ENCODE results near the gene RRN3. TPM values are rescaled to one million over a fixed set of nuclear protein-coding genes. Genes with fewer than 3 reads are reported as not detected.
"Not testable (repeated sequence)": the region's sequence is repeated elsewhere in the genome, so short reads cannot be mapped to it uniquely, and the experiment has no call there.

RRN3 gene
- 10 to 100 TPM; 18.8 to 46.0 (median 31.2) TPM for total RNA-seq
- 10 to 100 TPM; 22.8 to 30.7 TPM for polyA plus RNA-seq
- long read RNA-seq, donor 1, transcript RRN3-201 (18 exons, 3,762 nt): major isoform, 13 of 24 reads
- long read RNA-seq, donor 1, partial matches to known transcripts: 5 of 24 reads
- long read RNA-seq, donor 1, other reads (novel, unspliced or antisense): 2 of 24 reads
- long read RNA-seq, donor 2, transcript RRN3-201 (18 exons, 3,762 nt): major isoform, 8 of 63 reads
- long read RNA-seq, donor 2, partial matches to known transcripts: 53 of 63 reads
- long read RNA-seq, donor 2, other reads (novel, unspliced or antisense): 0 of 63 reads
- long read RNA-seq, donor 3, transcript RRN3-201 (18 exons, 3,762 nt): major isoform, 45 of 53 reads
- long read RNA-seq, donor 3, partial matches to known transcripts: 4 of 53 reads
- long read RNA-seq, donor 3, other reads (novel, unspliced or antisense): 0 of 53 reads

- TF ChIP-seq POLR2A (IDR thresholded peaks at IDR 0.05): peak; percentile 83
- H3K36me3 ChIP-seq; H3K4me1 ChIP-seq (ENCODE audit: insufficient read depth); H3K27me3 ChIP-seq; H3K9me3 ChIP-seq; intact Hi-C loops (cut with DNase I): not testable (repeated sequence)
- Histone ChIP-seq H3K27ac (peak within 1 kb of the TSS in 1 of 2 donors; percentile 45), H3K4me3 (peak within 1 kb of the TSS; percentile 70)
- 1 to 3% (median 2%) methylated on average over 53 to 56 of the region's 56 CpGs for WGBS, 3 donors
- DNase-seq: peak; percentile 91 to 96 (median 92)
These were observed at the start of gene RRN3 for GRCh38 chr16:15093955-15094827. TSS of gene RRN3 (minus strand) at chr16:15094272. CDS start at chr16:15094233, 39 bp downstream.

GRCh38 chr16:15143601-15144091, 49.6 kb upstream of the RRN3 start:
- Histone ChIP-seq H3K4me1 (ENCODE audit: insufficient read depth) (peaks cover 24% of the 10 kb centered on the region), H3K27ac (peak overlapping the region; percentile 61 to 80), H3K4me3 (peak overlapping the region; percentile 28)
- intact Hi-C loops (cut with DNase I); H3K9me3 ChIP-seq; H3K27me3 ChIP-seq; H3K36me3 ChIP-seq: not testable (repeated sequence)
- 32 to 47% (median 37%) methylated on average over 13 to 26 of the region's 26 CpGs for WGBS, 3 donors
- DNase-seq: peak in 1 of 5 donors; percentile 19

GRCh38 chr16:15142891-15143600, 49.0 kb upstream of the RRN3 start:
- 70 to 81% (median 73%) methylated on average over 2 to 20 of the region's 26 CpGs for WGBS, 3 donors
- Histone ChIP-seq H3K27ac (peak overlapping the region in 1 of 2 donors; percentile 33), H3K4me1 (ENCODE audit: insufficient read depth) (peaks cover 24% of the 10 kb centered on the region)
- H3K4me3 ChIP-seq; H3K9me3 ChIP-seq; intact Hi-C loops (cut with DNase I); H3K36me3 ChIP-seq; H3K27me3 ChIP-seq: not testable (repeated sequence)
- peak in 2 of 5 donors; percentile 4 to 20 for DNase-seq

- H3K27ac ChIP-seq; intact Hi-C loops (cut with DNase I); H3K9me3 ChIP-seq; H3K36me3 ChIP-seq; H3K27me3 ChIP-seq; H3K4me3 ChIP-seq: not testable (repeated sequence)
- 79 to 83% (median 79%) methylated on average over 8 to 21 of the region's 27 CpGs for WGBS, 3 donors
- DNase-seq: peak in 2 of 5 donors; percentile 7 to 26
- H3K4me1 ChIP-seq (ENCODE audit: insufficient read depth): peaks cover 24% of the 10 kb centered on the region
These were observed 48.2 kb upstream of the RRN3 start for GRCh38 chr16:15142107-15142890.

GRCh38 chr16:15141586-15141985, 47.5 kb upstream of the RRN3 start:
- Histone ChIP-seq H3K27ac (no peak overlapping the region), H3K36me3 (no peaks in the 10 kb centered on the region), H3K4me1 (ENCODE audit: insufficient read depth) (peaks cover 21% of the 10 kb centered on the region), H3K27me3 (no peaks in the 10 kb centered on the region), H3K4me3 (no peak overlapping the region), H3K9me3 (no peaks in the 10 kb centered on the region)
- 90 to 92% (median 91%) methylated on average over 12 to 15 of the region's 15 CpGs for WGBS, 3 donors
- intact Hi-C loops (cut with DNase I): no loop called here
- TF ChIP-seq POLR2A (IDR thresholded peaks at IDR 0.05) (no peak), CTCF (IDR thresholded peaks at IDR 0.05) (no peak)
- DNase-seq: peak in 3 of 5 donors; percentile 5 to 23 (median 21)

GRCh38 chr16:15140444-15141365, 46.6 kb upstream of the RRN3 start:
- H3K27me3 ChIP-seq; H3K4me3 ChIP-seq; H3K27ac ChIP-seq; H3K36me3 ChIP-seq; intact Hi-C loops (cut with DNase I); H3K9me3 ChIP-seq: not testable (repeated sequence)
- WGBS, 3 donors: 72 to 80% (median 78%) methylated on average over 19 to 30 of the region's 30 CpGs
- peaks cover 15% of the 10 kb centered on the region for H3K4me1 ChIP-seq (ENCODE audit: insufficient read depth)
- DNase-seq: peak in 3 of 5 donors; percentile 10 to 32 (median 29)

- H3K27me3 ChIP-seq; H3K4me3 ChIP-seq; H3K9me3 ChIP-seq; H3K36me3 ChIP-seq; H3K4me1 ChIP-seq (ENCODE audit: insufficient read depth); H3K27ac ChIP-seq; intact Hi-C loops (cut with DNase I): not testable (repeated sequence)
- WGBS, 3 donors: 67 to 83% (median 79%) methylated on average over 3 to 9 of the region's 15 CpGs
- peak in 2 of 5 donors; percentile 21 to 35 for DNase-seq
These were observed 43.4 kb upstream of the RRN3 start for GRCh38 chr16:15137514-15137913.

- 88 to 91% (median 89%) methylated on average over 32 to 43 of the region's 50 CpGs for WGBS, 3 donors
- H3K9me3 ChIP-seq; H3K36me3 ChIP-seq; intact Hi-C loops (cut with DNase I); H3K4me1 ChIP-seq (ENCODE audit: insufficient read depth); H3K4me3 ChIP-seq; H3K27me3 ChIP-seq; H3K27ac ChIP-seq: not testable (repeated sequence)
- peak in 1 of 5 donors; percentile 22 for DNase-seq
These were observed 41.6 kb upstream of the RRN3 start for GRCh38 chr16:15135483-15136360.

Data from ovary (tissue), 10 donors.